NCI-H748 (cell line): ENCODE measurements around the gene PRKAG2.
A peak's percentile ranks its signal among the peaks of the same experiment; 100 is the strongest.

Experiments
- DNase-seq: peaks from one replicate; lab custom pipeline; 2025; ENCODE audit not compliant: unreplicated experiment; lab: John Stamatoyannopoulos, UW

PRKAG2 gene

DNA sequence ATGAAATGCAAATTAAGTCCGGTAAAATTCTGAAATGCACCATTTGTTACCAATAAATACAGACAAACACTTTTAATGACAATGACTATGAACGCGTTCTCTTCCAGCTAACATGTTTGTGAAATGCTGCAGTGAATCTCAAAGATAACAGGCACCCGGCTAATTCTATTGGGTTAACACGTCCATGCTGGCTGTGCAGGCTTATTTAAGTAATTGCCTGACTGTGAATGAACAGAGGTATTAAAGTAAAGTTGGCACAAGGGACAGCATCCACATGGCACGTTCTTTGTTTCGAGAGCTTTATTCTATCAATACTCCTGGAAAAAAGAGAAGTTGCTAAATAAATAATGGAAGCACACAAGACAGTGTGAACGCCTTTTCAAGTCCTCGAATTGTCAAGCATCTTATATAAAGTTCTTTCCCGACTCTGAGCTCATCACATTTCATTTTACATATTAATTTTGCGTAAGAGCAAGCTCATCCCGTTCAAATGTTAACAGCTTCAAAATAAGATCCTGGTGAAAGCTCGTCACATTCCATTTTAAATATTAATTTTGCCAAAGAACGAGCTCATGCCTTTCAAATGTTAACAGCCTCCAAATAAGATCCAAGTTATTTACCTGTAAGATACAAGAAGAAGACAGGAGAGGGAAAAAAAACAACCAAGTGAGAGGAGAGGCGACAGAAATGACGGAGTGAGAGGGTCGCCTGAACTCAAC lies 245.9 kb downstream of the PRKAG2 start:
- peak; percentile 40 for DNase-seq

DNA sequence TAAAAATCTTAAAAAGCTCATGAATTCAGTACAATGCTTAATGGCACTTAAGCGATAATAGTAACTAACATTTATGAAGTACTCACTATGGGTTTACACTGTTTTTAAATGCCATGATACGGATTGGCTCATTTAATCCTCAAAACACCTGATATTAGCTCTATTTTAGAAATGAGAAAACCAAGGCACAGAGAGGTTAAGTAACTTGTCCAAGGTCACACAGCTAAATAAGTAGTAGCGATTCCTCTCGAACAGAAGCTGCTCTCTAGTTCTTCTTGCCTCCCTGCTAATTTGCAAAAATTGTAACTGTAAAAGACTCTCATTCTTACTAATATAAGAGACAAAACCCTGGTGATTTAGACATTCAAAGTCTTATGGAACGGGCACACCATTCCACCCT lies 246.6 kb downstream of the PRKAG2 start:
- DNase-seq: no peak

GRCh38 chr7:151629713-151630272 lies 247.1 kb downstream of the PRKAG2 start:
- DNase-seq: no peak

- DNase-seq: no peak
These were observed 247.9 kb downstream of the PRKAG2 start for GRCh38 chr7:151628846-151629604.

GRCh38 chr7:151626422-151627115 lies 250.3 kb downstream of the PRKAG2 start:
- peak; percentile 52 for DNase-seq

GRCh38 chr7:151625606-151626005 lies 251.3 kb downstream of the PRKAG2 start:
- DNase-seq: no peak

DNA sequence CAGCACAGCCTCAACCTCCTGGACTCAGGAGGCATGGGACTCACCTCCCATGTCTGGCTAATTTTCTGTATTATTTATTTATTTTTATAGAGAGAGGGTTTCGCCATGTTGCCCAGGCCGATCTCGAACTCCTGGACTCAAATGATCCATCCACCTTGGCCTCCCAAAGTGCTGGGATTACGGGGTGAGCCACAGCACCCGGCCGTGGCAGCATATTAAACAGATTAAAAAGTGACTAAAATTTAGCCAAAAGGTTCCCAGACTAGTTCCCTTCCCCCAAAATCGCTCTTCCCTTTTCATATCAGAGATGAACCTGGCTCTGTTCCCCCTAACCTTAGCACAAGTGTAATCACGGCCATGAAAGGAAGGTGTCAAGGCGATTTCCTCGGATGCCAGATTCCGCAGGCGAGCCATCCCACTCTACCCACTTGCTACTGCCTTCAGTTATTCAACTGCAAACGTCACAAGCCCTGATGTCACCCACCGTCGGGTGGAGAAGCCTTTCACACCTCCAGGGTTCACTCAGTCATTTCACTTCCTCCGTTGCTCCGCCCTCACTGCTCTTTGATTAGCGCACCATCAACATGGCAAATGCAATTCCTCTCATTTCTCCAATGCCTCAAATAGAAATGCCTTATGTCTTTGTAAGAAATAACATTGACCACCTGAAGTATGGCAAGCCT lies 252.5 kb downstream of the PRKAG2 start:
- DNase-seq: no peak

DNA sequence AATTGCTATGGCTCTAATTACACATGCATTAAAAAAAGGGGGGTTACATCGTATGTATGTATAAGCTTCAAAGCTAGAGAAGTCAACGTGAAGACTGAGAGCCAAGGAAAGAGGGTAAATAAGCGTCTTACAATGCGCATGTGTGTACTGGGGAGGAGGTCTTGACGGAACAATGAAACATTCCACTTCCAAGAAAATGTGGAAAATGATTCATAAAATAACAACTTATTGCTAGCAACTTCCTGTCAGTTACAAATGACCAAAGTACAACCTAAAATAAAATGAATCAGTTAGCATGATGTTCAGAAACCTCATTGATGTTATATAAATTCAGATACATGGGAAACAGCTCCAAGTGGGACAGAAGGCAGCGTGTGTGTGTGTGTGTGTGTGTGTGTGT lies 253.1 kb downstream of the PRKAG2 start:
- DNase-seq: no peak

DNA sequence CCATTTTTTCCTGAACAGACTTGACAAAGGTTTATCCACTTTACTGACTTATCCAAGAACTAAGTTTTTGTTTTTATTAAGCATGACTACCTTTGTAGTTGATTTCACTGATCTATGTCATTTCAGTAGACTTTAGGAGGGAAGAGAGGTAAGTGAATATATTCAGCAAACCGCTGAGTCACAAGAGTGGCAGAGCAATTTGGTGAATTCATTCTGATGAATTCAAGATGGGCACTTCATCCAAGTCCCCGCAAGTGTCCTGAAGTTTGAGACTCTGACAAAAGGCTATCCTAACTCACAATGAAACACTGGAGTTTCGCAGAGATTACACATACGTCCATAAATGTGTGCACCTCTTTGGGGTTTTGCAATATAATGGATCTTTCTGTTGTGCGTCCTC lies 255.0 kb downstream of the PRKAG2 start:
- DNase-seq: no peak

DNA sequence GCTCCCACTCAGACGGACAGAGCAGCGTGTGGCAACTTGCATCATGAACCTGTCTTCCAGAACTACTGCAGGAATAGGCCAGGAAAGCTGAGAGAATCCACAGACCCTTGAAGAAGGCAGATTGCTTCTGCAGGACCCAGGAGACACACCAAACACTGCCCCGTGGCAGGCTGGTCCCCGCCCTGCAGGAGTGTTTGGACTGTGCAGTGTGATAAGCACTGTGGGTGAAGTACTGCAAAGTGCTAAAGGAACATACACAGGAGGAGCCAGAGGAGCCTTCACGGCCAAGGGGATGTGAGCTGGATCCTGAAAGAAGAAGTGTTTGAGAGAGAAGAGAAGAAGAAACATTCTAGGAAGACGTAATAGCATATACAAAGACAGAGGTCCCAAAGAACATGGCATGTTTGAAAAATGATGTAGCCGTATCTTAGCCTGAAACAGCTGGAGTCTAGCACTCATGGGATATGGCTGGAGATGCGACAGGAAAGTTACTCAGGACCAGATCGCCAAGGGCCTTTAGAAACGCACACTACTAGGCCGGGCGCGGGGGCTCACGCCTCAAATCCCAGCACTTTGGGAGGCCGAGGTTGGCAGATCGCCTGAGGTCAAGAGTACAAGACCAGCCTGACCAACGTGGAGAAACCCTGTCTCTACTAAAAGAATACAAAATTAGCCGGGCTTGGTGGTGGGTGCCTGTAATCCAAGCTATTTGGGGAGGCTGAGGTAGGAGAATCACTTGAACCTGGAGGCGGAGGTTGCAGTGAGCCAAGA lies 260.3 kb downstream of the PRKAG2 start:
- no peak for DNase-seq

- no peak for DNase-seq
These were observed 261.1 kb downstream of the PRKAG2 start for GRCh38 chr7:151615784-151616183.

- DNase-seq: no peak
These were observed 261.9 kb downstream of the PRKAG2 start for GRCh38 chr7:151615058-151615457.

- DNase-seq: no peak
These were observed 262.9 kb downstream of the PRKAG2 start for GRCh38 chr7:151614019-151614418.

DNA sequence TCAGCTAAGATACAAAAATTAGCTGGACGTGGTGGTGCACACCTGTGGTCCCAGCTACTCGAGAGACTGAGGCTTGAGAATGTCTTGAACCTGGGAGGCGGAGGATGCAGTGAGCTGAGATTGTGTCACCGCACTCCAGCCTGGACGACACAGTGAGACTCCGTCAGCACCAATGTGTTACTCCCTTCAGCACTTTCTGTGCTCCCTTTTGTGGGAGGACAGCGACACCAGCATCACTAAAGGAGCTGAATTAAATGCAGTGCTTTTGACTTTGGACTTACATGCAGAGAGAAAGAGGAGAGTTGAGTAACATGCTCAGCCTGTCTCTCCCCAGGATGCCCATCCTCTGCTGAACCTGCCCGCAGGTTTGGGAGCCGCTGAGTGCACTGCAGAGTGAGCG lies 265.0 kb downstream of the PRKAG2 start:
- DNase-seq: no peak

GRCh38 chr7:151611041-151611440 lies 265.9 kb downstream of the PRKAG2 start:
- DNase-seq: no peak

GRCh38 chr7:151608031-151608551 lies 268.8 kb downstream of the PRKAG2 start:
- DNase-seq: no peak

GRCh38 chr7:151607464-151607867 lies 269.4 kb downstream of the PRKAG2 start:
- DNase-seq: no peak

- DNase-seq: no peak
These were observed 273.0 kb downstream of the PRKAG2 start for GRCh38 chr7:151603951-151604350.

DNA sequence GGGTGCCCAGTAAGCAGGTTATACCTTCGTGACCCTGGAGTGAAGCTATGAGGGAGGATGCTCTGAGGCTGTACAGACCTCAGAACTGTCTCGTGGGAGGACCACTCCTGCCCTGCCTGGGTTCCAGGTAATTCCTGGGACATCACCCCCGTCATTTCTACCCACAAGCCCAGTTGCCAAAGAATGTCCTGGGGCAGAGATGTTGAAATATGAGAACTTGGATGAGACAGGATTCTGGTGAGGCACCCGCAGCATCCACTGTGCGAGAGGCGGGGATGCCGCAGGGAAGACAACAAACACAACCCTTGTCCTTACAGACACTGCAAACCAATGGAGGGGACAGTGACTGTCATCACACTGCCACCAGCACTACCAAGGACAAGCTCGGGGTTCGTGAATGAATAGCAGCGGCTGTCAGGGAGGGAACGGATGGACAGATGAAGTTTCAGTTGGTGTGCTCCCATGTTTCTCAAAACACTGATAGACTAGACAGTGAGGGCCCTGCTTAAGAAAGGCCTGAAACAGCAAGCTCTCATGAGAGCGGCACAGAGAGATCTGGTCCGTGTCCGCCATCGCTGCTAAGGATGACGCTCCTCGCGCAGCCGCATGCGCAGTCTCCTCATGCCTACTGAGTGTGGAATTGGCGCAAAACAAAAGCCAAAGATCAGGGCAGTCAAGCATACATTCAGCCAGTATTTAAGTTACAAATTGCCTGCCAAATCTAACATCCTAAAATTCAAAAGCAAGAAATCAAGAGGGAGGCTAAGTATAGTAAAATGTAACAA lies 275.2 kb downstream of the PRKAG2 start:
- no peak for DNase-seq
